Measurements from ENCODE around the gene GTPBP6. TPM values are rescaled to one million over a fixed set of nuclear protein-coding genes. Genes with fewer than 3 reads are reported as not detected.
"Not testable (repeated sequence)": the region's sequence is repeated elsewhere in the genome, so short reads cannot be mapped to it uniquely, and the experiment has no call there.

The GTPBP6 gene
- total RNA-seq, 1 donor from 2014 or later: 68.2 TPM

DNA sequence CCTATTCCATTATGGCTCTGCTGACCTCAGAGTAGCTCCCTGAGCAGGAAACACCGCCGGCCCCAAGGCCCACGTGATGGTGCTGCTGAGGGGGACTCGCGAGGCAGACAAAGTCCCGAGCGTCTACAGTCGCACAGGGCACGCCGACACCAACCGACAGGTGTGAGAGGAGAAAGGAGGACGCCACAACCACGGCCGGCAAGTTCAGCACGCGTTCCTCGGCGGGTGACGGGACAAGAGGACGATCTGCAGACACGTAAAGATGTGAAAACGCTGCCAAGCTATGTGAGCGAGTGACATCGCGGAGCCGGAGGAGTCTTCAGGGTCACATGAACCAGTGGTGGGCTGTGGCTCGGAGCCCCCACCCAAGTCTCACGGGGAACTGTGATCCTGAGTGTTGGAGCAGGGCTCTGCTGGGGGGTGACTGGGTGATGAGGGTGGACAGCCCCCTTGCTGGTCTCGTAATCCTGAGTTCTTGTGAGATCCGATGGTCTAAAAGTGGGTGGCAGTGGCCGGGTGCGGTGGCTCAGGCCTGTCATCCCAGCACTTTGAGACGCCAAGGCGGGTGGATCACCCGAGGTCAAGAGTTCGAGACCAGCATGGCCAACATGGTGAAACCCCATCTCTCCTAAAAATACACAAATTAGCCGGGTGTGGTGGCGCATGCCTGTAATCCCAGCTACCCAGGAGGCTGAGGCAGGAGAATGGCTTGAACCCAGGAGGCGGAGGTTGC, 34.2 kb upstream of the GTPBP6 start:
- DNase-seq (ENCODE audit: low read depth) (no peak), FAIRE-seq (no peak)
- H3K4me3 ChIP-seq (ENCODE audit: low read depth, low read length): no peak overlapping the region
- H3K36me3 ChIP-seq (ENCODE audit: control insufficient read depth, insufficient read depth, low read length): no peaks in the 10 kb centered on the region
- TF ChIP-seq, protein P1, sequence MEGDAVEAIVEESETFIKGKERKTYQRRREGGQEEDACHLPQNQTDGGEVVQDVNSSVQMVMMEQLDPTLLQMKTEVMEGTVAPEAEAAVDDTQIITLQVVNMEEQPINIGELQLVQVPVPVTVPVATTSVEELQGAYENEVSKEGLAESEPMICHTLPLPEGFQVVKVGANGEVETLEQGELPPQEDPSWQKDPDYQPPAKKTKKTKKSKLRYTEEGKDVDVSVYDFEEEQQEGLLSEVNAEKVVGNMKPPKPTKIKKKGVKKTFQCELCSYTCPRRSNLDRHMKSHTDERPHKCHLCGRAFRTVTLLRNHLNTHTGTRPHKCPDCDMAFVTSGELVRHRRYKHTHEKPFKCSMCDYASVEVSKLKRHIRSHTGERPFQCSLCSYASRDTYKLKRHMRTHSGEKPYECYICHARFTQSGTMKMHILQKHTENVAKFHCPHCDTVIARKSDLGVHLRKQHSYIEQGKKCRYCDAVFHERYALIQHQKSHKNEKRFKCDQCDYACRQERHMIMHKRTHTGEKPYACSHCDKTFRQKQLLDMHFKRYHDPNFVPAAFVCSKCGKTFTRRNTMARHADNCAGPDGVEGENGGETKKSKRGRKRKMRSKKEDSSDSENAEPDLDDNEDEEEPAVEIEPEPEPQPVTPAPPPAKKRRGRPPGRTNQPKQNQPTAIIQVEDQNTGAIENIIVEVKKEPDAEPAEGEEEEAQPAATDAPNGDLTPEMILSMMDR (IDR thresholded peaks at IDR 0.05; ENCODE audit: insufficient read depth, low read length, severe bottlenecking): no peak
- H3K27me3 ChIP-seq (ENCODE audit: control insufficient read depth, insufficient read depth, low read length): no peaks in the 10 kb centered on the region

DNA sequence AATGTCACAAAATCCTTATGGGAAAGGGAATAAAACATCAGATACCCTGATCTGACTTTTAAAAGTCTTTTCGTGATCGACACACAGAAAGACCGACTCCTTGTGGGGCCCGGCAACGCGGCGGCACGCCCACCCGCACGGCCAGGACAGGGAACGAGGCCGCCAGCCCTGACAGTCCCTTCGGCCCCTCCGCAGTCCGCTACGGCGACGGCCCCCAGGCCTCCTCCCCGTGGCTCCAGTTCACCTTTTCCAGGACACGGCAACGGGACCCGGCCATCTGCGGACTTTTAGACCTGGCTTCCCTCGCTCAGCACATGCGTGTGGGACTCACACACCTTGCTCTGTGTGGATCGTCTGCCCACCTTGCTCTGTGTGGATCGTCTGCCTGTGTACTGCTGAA, 33.6 kb upstream of the GTPBP6 start:
- TF ChIP-seq, protein P1 (IDR thresholded peaks at IDR 0.05; ENCODE audit: insufficient read depth, low read length, severe bottlenecking): no peak
- Histone ChIP-seq H3K36me3 (ENCODE audit: control insufficient read depth, insufficient read depth, low read length) (no peaks in the 10 kb centered on the region), H3K27me3 (ENCODE audit: control insufficient read depth, insufficient read depth, low read length) (no peaks in the 10 kb centered on the region), H3K4me3 (ENCODE audit: low read depth, low read length) (no peak overlapping the region)
- no peak for DNase-seq (ENCODE audit: low read depth)
- FAIRE-seq: no peak

DNA sequence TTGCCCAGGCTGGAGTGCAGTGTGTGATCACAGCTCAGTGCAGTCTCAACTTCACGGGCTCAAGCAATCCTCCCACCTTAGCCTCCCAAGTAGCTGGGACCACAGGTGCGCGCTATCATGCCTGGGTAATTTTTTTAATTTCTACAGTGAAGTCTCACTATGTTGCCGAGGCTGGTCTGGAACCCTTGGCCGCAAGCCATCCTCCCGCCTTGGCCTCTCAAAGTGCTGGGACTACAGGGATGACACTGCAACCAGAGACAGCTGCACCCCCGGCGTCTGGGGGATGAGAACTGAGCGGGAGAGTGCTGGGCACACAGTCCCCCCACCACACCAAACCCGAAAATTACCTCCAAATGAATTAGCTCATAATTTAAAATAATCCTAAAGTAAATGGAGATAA, 33.1 kb upstream of the GTPBP6 start:
- TF ChIP-seq, protein P1 (IDR thresholded peaks at IDR 0.05; ENCODE audit: insufficient read depth, low read length, severe bottlenecking): no peak
- H3K27me3 ChIP-seq (ENCODE audit: control insufficient read depth, insufficient read depth, low read length): no peaks in the 10 kb centered on the region
- DNase-seq (ENCODE audit: low read depth) (no peak), FAIRE-seq (no peak)
- H3K36me3 ChIP-seq (ENCODE audit: control insufficient read depth, insufficient read depth, low read length): no peaks in the 10 kb centered on the region
- no peak overlapping the region for H3K4me3 ChIP-seq (ENCODE audit: low read depth, low read length)

DNA sequence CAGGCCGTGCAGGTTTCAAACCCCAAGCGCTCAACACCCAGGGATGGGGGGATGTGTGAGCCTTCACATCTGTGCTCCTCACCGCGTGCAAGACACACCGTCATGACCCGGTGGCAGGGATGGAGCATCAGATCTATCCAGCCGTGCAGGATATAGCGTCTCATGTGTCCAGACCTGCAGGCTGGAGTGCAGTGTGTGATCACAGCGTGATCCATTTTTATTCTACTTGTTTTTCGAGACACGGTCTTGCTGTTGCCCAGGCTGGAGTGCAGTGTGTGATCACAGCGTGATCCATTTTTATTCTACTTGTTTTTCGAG, 32.7 kb upstream of the GTPBP6 start:
- not testable (repeated sequence) for H3K4me3 ChIP-seq (ENCODE audit: low read depth, low read length); H3K27me3 ChIP-seq (ENCODE audit: control insufficient read depth, insufficient read depth, low read length); DNase-seq (ENCODE audit: low read depth); FAIRE-seq; H3K36me3 ChIP-seq (ENCODE audit: control insufficient read depth, insufficient read depth, low read length)

DNA sequence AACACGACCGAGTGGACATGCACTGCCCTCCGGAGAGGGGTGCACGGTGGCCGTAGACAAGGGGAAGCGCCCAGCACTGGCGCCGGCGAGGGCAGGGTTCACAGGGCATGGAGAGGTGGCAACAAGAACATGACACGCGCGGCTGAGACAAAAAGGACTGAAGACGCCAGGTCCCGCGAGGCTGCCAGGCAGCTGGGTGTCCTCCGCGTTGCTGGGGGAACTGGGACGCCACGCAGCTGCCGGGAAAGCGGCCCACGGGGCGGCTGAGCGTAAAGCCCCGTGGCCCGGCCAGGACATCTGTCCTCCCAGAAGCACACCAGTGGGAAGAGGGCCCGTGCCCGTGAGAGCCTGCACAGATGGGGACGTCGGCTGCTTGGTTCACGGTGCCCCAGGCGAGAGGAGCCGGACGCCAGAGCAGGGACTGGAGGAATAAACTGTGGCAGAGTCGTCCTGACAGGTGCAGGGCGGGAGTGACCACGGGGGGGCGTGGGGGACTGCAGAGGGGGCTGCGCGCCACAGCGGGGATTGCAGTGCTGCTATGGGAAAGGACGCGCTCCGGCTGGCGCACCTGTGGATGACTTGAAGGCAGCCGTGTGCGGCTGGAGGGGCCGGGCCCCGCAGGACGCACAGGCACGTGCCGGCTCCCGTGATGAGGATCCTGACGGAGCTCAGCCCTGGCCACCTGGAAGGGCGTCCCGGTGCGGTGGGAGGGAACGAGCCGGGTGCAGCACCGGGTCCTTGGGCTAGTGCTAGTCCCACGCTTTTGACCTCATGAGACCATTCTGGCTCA, 32.1 kb upstream of the GTPBP6 start:
- TF ChIP-seq, protein P1 (IDR thresholded peaks at IDR 0.05; ENCODE audit: insufficient read depth, low read length, severe bottlenecking): no peak
- FAIRE-seq (no peak), DNase-seq (ENCODE audit: low read depth) (no peak)
- H3K27me3 ChIP-seq (ENCODE audit: control insufficient read depth, insufficient read depth, low read length): no peaks in the 10 kb centered on the region
- H3K36me3 ChIP-seq (ENCODE audit: control insufficient read depth, insufficient read depth, low read length): no peaks in the 10 kb centered on the region
- H3K4me3 ChIP-seq (ENCODE audit: low read depth, low read length): no peak overlapping the region

DNA sequence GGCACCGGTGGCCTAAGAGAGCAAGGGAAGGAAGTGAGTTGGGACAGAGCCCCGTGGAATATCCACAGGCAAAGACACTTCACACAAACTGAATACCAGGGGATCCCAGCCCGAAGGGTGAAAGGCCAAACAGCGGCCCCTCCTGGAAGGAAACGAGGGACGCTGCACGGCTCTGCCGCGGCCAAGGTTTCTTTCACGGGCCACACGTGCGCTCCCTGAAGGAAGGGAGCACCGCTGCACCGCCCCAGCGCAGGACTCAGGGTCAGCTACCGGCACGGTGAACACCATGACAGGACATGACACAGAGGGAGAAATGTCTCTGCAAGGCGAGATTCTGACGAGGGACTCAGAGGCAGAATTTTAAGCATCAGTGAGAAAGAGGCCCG, 31.5 kb upstream of the GTPBP6 start:
- no peak overlapping the region for H3K4me3 ChIP-seq (ENCODE audit: low read depth, low read length)
- DNase-seq (ENCODE audit: low read depth) (no peak), FAIRE-seq (no peak)
- peaks cover 1% of the 10 kb centered on the region for H3K36me3 ChIP-seq (ENCODE audit: control insufficient read depth, insufficient read depth, low read length)
- H3K27me3 ChIP-seq (ENCODE audit: control insufficient read depth, insufficient read depth, low read length): no peaks in the 10 kb centered on the region
- TF ChIP-seq, protein P1 (IDR thresholded peaks at IDR 0.05; ENCODE audit: insufficient read depth, low read length, severe bottlenecking): no peak
